HG02642 (cell line): ENCODE results near the gene FRAS1.
A peak's percentile ranks its signal among the peaks of the same experiment; 100 is the strongest.

ENCODE experiments used
- ATAC-seq: cut with Tn5 transposase; IDR thresholded peaks from one replicate; pipeline ENCODE4 v1.9.1; 2021; ENCODE audit warnings: mild to moderate bottlenecking; ENCODE audit not compliant: unreplicated experiment, poor library complexity

Gene FRAS1

GRCh38 chr4:78588894-78589545, 531.9 kb downstream of the FRAS1 start:
- ATAC-seq = no peak

DNA sequence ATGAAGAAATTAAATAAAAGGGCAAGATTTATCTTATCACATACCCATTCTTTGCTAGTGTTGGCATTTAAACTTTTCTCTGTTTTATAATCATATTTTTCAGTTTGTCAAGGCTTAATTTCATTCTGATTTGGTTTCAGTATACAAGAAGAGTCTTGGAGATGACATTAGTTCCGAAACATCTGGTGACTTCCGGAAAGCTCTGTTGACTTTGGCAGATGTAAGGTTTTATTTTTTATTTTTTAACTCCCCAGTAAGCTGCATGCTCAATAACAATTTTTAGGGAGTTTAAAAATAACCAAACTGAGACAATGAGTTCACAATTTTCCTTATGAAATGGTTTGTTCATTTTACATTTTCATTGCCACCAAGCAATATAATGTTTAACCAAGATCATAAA, 534.3 kb downstream of the FRAS1 start:
- ATAC-seq = no peak

GRCh38 chr4:78592088-78592783, 535.1 kb downstream of the FRAS1 start:
- peak; percentile 57 for ATAC-seq
